Upper lobe of left lung (tissue), 6 donors: Measurements from ENCODE around the gene RORB. TPM values are rescaled to one million over a fixed set of nuclear protein-coding genes. Genes with fewer than 3 reads are reported as not detected.

Experiments used
- ATAC-seq, 2 donors: fragments of 200-7000 bp; cut with Tn5 transposase; one replicate each; pipeline ENCODE4 v1.9.1; 2022; ENCODE audit warnings: mild to moderate bottlenecking in 2 of 2, moderate library complexity in 2 of 2; ENCODE audit not compliant: low FRiP score in 2 of 2
- DNase-seq, 2 donors: peaks; one replicate each; pipeline ENCODE4 v3.0.0-alpha.2; 2019 to 2020
- H3K27ac ChIP-seq, 4 donors: fragments of 200-600 bp; sonication (generic); one replicate each; pipeline ENCODE4 v1.5.1; 2016 to 2019
- H3K27me3 ChIP-seq, 4 donors: fragments of 200-600 bp; sonication (generic); one replicate each; pipeline ENCODE4 v1.5.1; 2017 to 2019
- H3K36me3 ChIP-seq, 4 donors: fragments of 200-600 bp; sonication (generic); one replicate each; pipeline ENCODE4 v1.5.1; 2016 to 2019
- H3K4me1 ChIP-seq, 4 donors: fragments of 200-600 bp; sonication (generic); one replicate each; pipeline ENCODE4 v1.5.1; 2018 to 2019
- H3K4me3 ChIP-seq, 4 donors: fragments of 200-600 bp; sonication (generic); one replicate each; pipeline ENCODE4 v1.5.1; 2017 to 2019; ENCODE audit warnings: mild to moderate bottlenecking in 2 of 4, moderate library complexity in 1 of 4
- H3K9me3 ChIP-seq, 4 donors: fragments of 200-600 bp; sonication (generic); one replicate each; pipeline ENCODE4 v1.5.1; 2018 to 2019
- EP300 ChIP-seq, 4 donors: sonication (generic); formaldehyde crosslinking; IDR thresholded peaks; one replicate each; pipeline ENCODE4 v1.5.1; 2017; ENCODE audit warnings: antibody characterized with exemption in 4 of 4, control low read depth in 2 of 4
- POLR2A ChIP-seq, 4 donors: fragments of 450-650 bp; IDR thresholded peaks; one replicate each; pipeline ENCODE4 v1.5.1; 2016 to 2017; ENCODE audit warnings: antibody characterized with exemption in 4 of 4, mild to moderate bottlenecking in 2 of 4
- POLR2AphosphoS5 ChIP-seq, 2 donors: sonication (generic); formaldehyde crosslinking; IDR thresholded peaks; one replicate each; pipeline ENCODE4 v1.5.1; 2017; ENCODE audit warnings: antibody characterized with exemption in 2 of 2
- WGBS, 2 donors: methylation state at CpG; one replicate each; pipeline ENCODE4 v1.1.5; 2017 to 2018; 5-methylcytosine and 5-hydroxymethylcytosine counted together
- total RNA-seq, 6 donors: library from RNA; depleted of rRNA in 4 of 6; stranded (reverse); fragments of >200 nt in 4 of 6; gene quantifications; one replicate each; pipeline versions ENCODE4 v1.1.0 to v1.2.1, GENCODE V29; 2016 to 2021
- TF ChIP-seq, protein P1 (sequence below), 6 experiments: fragments of 450-650 bp in 4 of 6; fragments of 200-600 bp in 2 of 6; sonication (generic) in 2 of 6; IDR thresholded peaks; one replicate each; pipeline ENCODE4 v1.5.1; 2016 to 2019; ENCODE audit warnings: antibody characterized with exemption in 6 of 6
- donor health status: DM: no; HTN: no; CAD: no; lungs with moderate emphysema.
- donor health status: DM: no; HTN: yes; CAD: no; lungs with severe emphysema.

The RORB gene
- total RNA-seq, 6 donors from 2014 or later = 0.78 to 4.0 (median 2.2) TPM

DNA sequence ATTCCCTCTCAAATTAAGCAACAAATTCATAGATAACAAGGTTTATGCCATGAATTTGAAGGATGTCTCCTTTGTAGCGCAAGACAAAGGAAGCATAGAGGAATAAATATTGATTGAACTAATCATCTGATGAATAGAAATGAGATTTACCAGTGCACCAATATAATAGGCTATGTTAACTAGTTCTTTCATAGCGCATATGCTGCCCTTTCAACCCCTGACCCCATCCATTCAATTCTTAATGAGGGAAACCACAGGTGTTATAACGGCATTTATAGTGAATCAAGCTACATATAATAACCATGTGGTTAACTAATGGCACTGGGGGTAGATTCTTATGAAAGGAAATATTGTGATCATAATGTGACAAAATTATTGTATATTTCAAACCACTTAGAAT is 6.5 kb downstream of the RORB start:
- TF ChIP-seq EP300 (IDR thresholded peaks at IDR 0.05) (no peak), POLR2A (IDR thresholded peaks at IDR 0.05) (no peak), POLR2AphosphoS5 (IDR thresholded peaks at IDR 0.05) (no peak)
- TF ChIP-seq, protein P1, sequence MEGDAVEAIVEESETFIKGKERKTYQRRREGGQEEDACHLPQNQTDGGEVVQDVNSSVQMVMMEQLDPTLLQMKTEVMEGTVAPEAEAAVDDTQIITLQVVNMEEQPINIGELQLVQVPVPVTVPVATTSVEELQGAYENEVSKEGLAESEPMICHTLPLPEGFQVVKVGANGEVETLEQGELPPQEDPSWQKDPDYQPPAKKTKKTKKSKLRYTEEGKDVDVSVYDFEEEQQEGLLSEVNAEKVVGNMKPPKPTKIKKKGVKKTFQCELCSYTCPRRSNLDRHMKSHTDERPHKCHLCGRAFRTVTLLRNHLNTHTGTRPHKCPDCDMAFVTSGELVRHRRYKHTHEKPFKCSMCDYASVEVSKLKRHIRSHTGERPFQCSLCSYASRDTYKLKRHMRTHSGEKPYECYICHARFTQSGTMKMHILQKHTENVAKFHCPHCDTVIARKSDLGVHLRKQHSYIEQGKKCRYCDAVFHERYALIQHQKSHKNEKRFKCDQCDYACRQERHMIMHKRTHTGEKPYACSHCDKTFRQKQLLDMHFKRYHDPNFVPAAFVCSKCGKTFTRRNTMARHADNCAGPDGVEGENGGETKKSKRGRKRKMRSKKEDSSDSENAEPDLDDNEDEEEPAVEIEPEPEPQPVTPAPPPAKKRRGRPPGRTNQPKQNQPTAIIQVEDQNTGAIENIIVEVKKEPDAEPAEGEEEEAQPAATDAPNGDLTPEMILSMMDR (IDR thresholded peaks at IDR 0.05) = no peak
- H3K27me3 ChIP-seq = peaks cover 0 to 20% (median 8%) of the 10 kb centered on the region in 4 donors
- no peak for DNase-seq
- no peaks in the 10 kb centered on the region for H3K9me3 ChIP-seq
- ATAC-seq = no peak
- H3K27ac ChIP-seq = no peak overlapping the region
- H3K4me3 ChIP-seq = no peak overlapping the region
- 88 to 90% methylated on average over 3 of the region's 3 CpGs for WGBS, 2 donors
- peaks cover 8 to 20% (median 15%) of the 10 kb centered on the region in 4 donors for H3K4me1 ChIP-seq
- no peaks in the 10 kb centered on the region for H3K36me3 ChIP-seq

DNA sequence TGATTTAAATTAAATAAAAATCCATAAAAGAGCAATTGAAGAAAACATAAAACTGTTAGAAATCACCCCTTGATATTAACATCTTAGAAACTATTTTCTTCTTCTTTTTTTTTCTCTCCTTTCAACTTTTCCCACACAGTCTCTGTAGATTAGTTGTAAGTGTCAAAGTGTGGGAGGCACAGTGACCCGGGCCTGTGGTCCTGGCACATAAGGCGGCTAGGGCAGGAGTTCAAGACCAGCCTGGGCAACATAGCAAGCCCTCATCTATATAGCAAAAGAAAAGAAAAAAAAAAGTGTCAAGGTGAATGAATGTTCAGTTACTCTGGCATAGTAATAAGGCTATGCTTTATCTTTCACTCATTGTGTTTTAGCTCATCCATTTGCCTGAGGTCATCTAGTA is 14.2 kb downstream of the RORB start:
- ATAC-seq (no peak), DNase-seq (no peak)
- Histone ChIP-seq H3K4me1 (no peaks in the 10 kb centered on the region), H3K36me3 (no peaks in the 10 kb centered on the region), H3K9me3 (no peaks in the 10 kb centered on the region), H3K27ac (no peak overlapping the region), H3K4me3 (no peak overlapping the region), H3K27me3 (no peaks in the 10 kb centered on the region)
- 87 to 89% methylated on average over 2 of the region's 2 CpGs for whole genome bisulfite sequencing, 2 donors
- TF ChIP-seq POLR2A (IDR thresholded peaks at IDR 0.05) (no peak), POLR2AphosphoS5 (IDR thresholded peaks at IDR 0.05) (no peak), EP300 (IDR thresholded peaks at IDR 0.05) (no peak)
- TF ChIP-seq, protein P1 (IDR thresholded peaks at IDR 0.05) = no peak

DNA sequence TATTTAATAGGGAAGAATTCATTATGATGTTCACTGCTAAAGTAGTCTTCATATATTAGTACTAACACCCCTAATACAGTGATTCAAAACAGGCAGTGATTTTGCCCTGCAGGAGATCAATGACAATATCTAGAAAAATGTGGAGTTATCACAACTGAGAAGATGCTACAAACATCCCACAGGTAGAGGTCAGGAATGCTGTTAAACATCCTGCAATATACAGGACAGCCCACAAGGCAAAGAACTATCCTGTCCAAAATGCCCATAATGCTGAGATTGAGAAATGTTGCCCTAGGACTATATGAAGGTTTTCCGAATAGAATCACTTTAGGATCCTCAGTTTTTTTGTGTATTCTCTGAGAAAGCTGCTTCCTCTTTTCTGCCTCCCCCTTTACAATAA is 15.3 kb downstream of the RORB start:
- no peak overlapping the region for H3K4me3 ChIP-seq
- H3K27ac ChIP-seq = no peak overlapping the region
- no peaks in the 10 kb centered on the region for H3K4me1 ChIP-seq
- no peaks in the 10 kb centered on the region for H3K27me3 ChIP-seq
- TF ChIP-seq POLR2AphosphoS5 (IDR thresholded peaks at IDR 0.05) = no peak
- no peak for TF ChIP-seq POLR2A (IDR thresholded peaks at IDR 0.05)
- TF ChIP-seq, protein P1 (IDR thresholded peaks at IDR 0.05) = no peak
- no peak for TF ChIP-seq EP300 (IDR thresholded peaks at IDR 0.05)
- DNase-seq (no peak), ATAC-seq (no peak)
- H3K9me3 ChIP-seq = no peaks in the 10 kb centered on the region
- WGBS, 2 donors = 73 to 95% methylated on average over 1 of the region's 1 CpG
- H3K36me3 ChIP-seq = no peaks in the 10 kb centered on the region

DNA sequence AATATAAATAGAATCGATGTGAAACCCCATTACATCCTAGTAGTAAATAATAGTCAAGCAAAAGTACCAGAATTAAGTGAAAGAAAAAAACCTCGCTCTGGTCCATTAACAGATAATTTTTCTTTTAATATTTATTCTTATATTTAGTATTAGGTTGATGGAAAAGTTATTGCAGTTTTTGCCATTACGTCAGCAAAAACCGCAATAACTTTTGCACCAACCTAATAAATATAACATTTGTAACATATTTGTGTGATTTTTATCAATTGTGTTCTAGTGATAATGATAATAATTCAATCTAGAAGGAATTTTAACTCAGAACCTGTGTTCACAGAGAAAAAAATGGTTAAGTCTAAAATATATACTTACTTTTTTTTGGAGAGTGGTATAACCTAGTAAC is 16.1 kb downstream of the RORB start:
- no peaks in the 10 kb centered on the region for H3K4me1 ChIP-seq
- H3K4me3 ChIP-seq = no peak overlapping the region
- H3K27me3 ChIP-seq = no peaks in the 10 kb centered on the region
- H3K27ac ChIP-seq = no peak overlapping the region
- no peaks in the 10 kb centered on the region for H3K36me3 ChIP-seq
- no peak for DNase-seq
- no peaks in the 10 kb centered on the region for H3K9me3 ChIP-seq
- ATAC-seq = no peak
- no peak for TF ChIP-seq EP300 (IDR thresholded peaks at IDR 0.05)
- TF ChIP-seq, protein P1 (IDR thresholded peaks at IDR 0.05) = no peak
- TF ChIP-seq POLR2AphosphoS5 (IDR thresholded peaks at IDR 0.05) = no peak
- no peak for TF ChIP-seq POLR2A (IDR thresholded peaks at IDR 0.05)
- 85% methylated on average over 4 of the region's 4 CpGs for WGBS, 2 donors

DNA sequence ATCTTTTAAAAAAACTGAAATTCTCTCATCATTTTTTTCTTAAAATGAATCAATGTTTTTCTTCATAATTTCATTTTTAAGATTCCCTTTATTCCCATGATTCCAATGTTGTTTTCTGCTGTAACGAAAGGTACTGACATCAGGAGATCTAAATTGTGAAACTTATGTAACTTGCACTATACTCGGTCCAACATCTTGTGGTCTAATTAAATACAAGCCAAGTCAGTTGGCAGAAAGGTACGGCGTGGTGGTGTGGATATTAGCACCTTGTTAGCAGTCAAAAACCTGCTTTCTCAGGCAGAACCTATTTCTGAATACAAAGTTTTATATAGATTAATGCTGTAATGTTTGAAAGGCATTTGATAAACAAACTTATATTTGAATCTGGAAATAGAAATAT is 20.1 kb downstream of the RORB start:
- no peak for ATAC-seq
- Histone ChIP-seq H3K4me1 (no peaks in the 10 kb centered on the region), H3K9me3 (no peaks in the 10 kb centered on the region), H3K27me3 (no peaks in the 10 kb centered on the region), H3K27ac (no peak overlapping the region), H3K36me3 (no peaks in the 10 kb centered on the region), H3K4me3 (no peak overlapping the region)
- 80 to 86% methylated on average over 4 of the region's 4 CpGs for WGBS, 2 donors
- TF ChIP-seq, protein P1 (IDR thresholded peaks at IDR 0.05) = no peak
- no peak for DNase-seq
